Activated CD4-positive, alpha-beta T cell treated with anti-CD3 and anti-CD28 coated beads, Interleukin-2, Interleukin-4, amounts not matched to agents 100 ng/mL and 50 ng/mL, durations not matched to agents 16 hours and 8 hours (primary cell): Measurements from ENCODE around the gene ESPN.
"Not testable (repeated sequence)": the region's sequence is repeated elsewhere in the genome, so short reads cannot be mapped to it uniquely, and the experiment has no call there.

ENCODE experiments used
- DNase-seq: peaks from one replicate; pipeline ENCODE4 v3.0.0-alpha.2; 2020; ENCODE audit warnings: low spot score

Gene ESPN

DNA sequence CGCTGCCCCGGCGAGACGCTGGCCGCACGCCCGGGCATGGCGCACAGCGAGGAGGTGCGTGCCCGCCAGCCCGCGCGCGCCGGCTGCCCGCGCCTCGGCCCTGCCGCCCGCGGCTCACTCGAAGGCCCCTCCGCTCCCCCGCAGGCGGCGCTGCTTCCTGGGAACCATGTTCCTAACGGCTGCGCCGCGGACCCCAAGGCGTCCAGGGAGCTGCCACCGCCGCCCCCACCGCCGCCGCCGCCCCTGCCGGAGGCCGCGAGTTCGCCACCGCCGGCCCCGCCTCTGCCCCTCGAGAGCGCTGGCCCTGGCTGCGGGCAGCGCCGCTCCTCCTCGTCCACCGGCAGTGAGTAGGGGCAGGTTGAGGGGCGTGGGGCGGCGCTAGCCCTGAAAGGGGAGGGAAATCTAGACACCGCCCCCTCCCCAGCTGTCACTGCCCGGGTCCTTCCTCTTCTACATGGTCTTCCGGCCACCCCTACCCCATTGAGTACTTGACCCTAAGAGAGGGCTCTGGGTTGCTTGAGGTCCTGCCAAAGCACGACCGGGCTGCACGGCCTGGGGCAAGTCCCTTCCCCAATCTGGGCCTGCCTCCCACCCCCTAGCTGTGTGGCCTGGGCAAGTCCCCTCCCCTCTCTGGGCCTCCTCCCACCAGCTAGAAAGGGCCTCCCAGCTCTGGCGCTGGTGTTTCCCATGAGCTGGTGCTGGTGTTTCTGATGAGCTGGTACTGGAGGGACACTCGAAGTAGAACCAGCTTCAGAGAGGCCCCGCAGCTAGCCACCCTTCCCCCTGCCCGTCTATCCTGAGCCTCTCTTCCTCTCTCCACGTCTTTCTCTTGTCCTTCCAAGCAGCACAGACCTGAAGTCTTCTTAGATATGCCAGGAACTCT is 24.4 kb downstream of the ESPN start:
- DNase-seq = no peak

DNA sequence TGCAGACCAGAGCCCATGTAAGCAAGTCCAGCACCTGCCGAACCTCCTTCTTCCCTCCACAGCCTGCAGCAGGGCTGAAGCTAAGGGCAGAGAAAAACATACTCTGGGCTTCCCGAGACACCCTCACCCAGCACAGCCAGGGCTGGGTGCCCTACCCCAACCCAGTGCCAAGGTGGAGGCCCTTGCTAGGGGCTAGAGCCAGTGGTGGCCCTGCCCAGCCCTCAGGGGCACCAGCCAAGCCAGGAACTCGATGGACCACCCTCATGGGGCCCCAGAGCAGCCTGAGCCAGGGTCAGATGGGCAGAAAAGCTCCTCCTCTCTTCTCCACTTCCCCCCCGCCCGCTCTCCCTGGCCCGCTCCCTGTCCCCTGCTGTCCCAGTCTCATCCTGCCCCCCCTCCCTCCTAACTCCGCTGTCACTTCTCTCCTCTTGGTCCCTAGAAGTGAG is 25.5 kb downstream of the ESPN start:
- DNase-seq = no peak

DNA sequence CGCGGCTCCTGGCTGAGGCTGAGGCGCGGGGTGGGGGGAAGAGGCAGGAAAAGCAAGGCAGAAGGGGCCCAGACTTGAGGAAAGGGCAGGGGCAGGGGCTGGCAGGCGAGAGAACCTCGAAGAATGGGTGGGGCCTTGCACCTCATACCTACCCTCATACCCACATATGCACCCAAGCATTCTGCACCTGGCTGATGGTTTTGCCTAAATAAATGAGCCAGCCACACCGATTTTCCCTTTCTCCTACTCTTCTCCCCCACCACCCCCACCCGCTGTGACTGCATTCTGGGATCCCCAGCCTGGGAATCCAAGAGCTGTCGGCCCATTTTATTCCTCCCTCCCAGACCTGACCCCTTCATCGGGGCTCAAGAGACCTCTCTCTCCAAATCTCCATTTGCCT is 25.9 kb downstream of the ESPN start:
- DNase-seq = not testable (repeated sequence)

GRCh38 chr1:6450943-6451373 is 26.4 kb downstream of the ESPN start:
- DNase-seq = no peak

DNA sequence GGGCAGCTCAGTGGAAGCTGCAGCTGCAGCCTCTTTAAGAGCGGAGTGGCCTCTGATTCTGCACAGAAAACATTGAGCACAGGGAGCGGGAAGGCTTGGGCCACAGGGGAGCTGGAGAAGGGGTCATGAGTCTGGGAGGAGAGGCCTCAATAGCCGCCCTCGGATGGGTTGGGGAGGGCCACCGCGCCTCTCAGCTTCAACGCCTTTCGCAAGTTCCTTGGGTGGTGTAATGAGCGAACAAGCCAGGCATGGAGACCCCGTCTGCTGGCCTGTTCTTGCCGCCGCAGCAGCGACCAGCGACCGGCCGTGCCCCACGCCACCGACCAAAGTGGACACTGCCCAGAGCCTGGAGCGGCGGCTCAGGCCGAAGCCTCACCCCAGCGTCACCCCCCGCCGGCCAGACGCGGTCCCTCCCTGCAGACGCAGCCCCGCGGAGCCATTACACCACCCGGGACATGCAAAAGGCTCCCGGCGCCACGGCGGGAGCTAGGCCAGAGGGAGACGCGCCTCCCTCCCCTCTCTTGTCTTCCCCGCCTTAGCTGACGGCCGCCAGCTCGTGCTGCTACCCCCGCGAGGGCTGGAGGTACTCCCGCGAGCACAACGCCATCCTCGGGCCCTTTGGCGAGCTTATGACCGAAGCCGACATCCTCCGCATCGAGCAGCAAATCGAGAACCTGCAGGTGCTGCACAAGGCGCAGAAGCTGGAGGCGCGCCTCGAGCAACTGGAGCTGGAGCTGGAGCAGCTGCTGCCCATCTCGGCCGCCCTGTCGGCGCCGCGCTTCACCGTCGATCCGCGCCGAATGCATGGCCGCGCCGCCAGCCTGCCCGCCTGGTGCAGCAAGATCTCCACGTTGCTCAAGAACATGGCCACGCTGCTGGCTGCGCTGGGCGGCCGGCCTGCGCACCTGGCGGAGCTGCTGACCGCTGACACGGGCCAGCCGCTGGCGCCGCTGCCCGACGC is 29.6 kb downstream of the ESPN start:
- DNase-seq = not testable (repeated sequence)

DNA sequence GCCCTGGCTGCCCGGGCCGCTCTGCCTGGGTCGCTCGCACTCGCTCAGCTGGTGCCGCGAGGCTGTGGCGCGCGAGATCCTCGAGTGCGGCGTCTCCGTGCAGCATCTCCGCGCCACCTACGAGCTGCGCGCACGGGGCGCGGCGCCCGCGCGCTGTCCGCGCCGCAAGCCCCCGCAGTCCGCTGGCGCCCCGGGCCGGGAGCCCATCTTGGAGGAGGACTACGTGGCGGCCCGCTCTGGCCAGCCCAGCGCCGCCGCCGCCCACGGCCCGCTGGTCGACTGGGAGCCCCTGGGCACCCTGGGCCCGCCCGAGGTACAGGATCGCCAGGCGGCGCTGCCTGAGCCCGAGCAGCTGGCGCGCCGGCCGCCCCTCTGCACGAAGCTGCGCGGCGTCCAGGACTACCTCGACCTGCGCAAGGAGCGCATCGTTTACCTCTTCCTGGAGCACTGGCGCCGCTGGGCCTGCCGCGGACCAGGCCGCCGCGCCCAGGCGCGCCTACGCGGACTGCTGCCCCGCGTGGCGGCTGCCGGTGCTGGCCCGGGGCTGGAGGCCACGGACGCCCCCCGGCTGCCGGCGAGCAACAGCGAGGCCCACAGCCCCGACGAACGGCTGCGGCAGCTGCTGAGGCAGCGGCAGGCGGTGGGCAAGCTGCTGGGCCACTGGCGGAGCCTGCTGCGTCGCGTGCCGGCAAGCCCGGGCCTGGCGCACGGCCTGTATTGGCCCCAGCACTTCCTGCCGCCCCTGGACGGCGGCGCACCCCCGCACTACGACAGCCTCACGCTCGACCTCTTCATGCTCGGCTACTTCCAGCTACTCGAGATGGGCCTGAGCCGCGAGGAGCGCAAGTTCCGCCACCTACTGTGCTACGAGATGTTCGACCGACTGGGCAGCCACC is 30.5 kb downstream of the ESPN start:
- DNase-seq = no peak

GRCh38 chr1:6455752-6456520 is 31.4 kb downstream of the ESPN start:
- not testable (repeated sequence) for DNase-seq

DNA sequence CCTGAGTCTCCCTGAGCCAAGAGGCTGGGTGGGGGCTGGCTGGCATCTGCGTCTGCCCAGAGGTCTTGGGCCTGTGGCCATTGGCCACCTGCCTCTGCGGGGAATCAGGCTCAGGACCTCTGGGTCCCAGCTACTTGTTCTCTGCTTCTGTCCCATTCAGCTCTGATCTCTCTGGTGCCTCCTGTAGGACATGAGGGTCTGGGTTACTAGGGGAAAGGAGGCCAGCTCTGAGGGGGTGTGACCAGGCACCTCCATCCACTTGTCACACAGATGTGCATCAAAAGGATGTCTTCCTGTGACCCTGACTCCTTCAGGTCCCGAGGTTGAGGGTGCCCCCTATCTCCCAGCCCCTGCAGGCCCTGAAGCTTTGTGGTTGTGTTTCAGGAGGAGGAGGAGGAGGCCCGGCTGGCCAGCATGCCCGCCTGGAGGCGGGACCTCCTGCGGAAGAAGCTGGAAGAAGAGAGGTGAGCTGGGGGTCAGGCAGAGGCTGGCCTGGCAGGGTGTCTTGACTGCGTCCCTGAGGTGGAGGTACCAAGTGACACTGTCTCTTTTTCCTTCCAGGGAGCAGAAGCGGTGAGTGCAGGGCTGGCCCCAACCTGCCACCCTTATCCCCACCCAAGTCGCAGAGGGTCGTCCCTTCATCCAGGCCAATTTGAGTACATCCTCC is 32.4 kb downstream of the ESPN start:
- no peak for DNase-seq

GRCh38 chr1:6459850-6460265 is 35.3 kb downstream of the ESPN start:
- DNase-seq = peak; percentile 50

DNA sequence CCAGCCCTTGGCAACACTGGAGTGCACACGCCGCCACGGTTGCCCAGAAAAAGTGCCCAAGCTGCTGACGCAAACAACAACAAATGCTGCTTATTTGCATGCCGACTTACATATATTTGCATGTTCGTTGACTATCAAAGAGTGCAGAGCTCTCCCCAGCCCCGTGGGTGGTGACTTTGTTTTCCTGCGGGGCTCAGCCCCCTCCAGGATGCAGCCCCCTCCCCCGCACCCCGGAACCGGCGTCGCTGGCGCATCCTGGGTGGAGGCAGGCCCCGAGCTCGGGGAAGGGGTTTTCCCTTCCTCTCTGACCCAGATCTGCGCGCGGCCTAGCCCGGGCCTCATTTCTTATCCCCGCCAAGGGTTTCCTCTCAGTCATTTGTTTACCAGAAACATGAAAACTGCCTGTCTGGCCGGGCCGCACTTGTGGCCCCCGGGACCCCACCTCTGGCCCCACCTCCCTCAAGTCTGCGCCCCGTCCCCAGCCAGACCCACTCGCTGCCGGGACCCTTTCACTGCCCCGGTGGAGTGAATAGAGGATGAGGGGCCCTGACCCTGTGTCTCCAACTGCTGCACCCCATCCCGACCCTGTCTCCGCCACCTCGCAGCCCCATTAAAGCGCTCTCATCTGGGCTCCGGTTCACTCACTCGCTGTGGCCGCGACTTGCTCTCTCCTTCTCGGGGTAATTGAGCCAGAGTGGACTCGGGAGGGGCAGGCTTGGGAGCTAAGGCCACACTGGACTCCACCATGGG is 35.9 kb downstream of the ESPN start:
- peak; percentile 83 for DNase-seq

- no peak for DNase-seq
Observed at GRCh38 chr1:6461051-6461530, 36.5 kb downstream of the ESPN start.

- no peak for DNase-seq
Observed at GRCh38 chr1:6461538-6462411, 37.2 kb downstream of the ESPN start.

- DNase-seq = no peak
Observed at GRCh38 chr1:6462412-6463119, 38.0 kb downstream of the ESPN start.

GRCh38 chr1:6463120-6463412 is 38.5 kb downstream of the ESPN start:
- DNase-seq = no peak

DNA sequence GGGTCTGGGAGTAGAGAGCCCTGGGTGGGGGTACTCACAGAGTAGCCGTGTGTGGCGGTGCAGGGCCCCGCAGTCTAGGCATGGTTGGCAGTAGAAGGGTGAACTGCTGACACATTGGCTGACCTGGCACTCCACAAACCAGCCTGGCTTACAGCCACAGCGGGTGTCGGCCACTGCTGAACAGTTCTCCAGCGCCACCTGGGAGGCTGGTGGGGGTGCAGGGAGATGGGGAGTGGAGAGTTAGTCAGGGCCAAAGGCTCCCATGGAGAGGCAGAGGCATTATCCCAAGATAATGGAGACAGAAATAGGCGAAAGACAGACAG is 39.9 kb downstream of the ESPN start:
- peak; percentile 63 for DNase-seq

GRCh38 chr1:6464915-6465314 is 40.3 kb downstream of the ESPN start:
- no peak for DNase-seq

DNA sequence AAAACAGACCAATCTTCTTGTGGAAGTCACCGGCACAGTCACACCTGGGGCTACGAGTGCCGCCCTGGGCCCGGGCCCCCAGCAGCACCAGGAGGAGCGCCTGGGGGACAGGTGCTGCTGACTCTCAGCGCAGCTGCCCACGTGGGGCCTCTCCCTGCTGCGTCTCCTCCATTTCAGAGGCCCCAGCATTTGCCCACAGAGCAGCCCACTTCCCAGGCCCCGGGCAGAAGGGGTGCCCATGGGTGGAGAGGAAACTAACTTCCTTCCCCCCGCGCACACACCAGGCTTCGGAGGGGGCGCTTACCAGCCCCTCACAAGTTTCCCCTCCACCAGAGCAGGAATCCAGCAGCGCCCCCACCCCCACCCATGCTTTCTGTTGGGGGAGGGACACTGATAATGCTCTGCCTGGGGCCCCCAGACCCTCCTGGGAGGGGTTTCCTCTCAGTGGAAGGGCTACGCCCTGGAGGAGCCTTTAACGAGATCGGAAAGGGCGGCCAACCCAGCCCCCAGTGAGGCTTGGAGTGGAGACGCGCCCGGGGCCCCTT is 41.0 kb downstream of the ESPN start:
- no peak for DNase-seq

GRCh38 chr1:6466023-6466422 is 41.4 kb downstream of the ESPN start, which contains the start of gene TNFRSF25:
TNFRSF25 (minus strand) TSS chr1:6466173; CDS start chr1:6466107, 66 bp downstream.
- peak; percentile 60 for DNase-seq
